HG03025 (cell line): ENCODE data around the gene ADAMTSL1.

Experiments
- ATAC-seq: cut with Tn5 transposase; IDR thresholded peaks from one replicate; pipeline ENCODE4 v1.9.1; 2021; ENCODE audit warnings: mild to moderate bottlenecking, moderate library complexity; ENCODE audit not compliant: unreplicated experiment, low FRiP score

The ADAMTSL1 gene

GRCh38 chr9:18718932-18719331, 245.0 kb downstream of the ADAMTSL1 start:
- ATAC-seq, result no peak

- ATAC-seq, result no peak
Observed at GRCh38 chr9:18720691-18721090, 246.7 kb downstream of the ADAMTSL1 start.

GRCh38 chr9:18721267-18721994, 247.5 kb downstream of the ADAMTSL1 start:
- ATAC-seq, result no peak

DNA sequence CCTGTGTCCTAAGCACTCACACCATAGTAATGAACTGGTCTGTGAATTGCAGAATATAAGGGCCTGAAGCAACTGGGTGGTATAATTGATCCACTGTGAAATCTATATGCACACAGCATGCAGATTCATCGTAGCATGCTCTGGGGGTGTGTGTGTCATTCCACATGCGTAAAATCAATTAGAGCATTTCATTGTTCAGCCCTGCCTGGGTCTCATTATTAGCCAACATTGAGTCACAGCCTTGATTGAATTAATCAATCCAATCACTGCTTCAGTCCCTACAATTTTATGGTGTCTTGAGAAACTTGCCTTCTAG, 248.0 kb downstream of the ADAMTSL1 start:
- ATAC-seq, result no peak

DNA sequence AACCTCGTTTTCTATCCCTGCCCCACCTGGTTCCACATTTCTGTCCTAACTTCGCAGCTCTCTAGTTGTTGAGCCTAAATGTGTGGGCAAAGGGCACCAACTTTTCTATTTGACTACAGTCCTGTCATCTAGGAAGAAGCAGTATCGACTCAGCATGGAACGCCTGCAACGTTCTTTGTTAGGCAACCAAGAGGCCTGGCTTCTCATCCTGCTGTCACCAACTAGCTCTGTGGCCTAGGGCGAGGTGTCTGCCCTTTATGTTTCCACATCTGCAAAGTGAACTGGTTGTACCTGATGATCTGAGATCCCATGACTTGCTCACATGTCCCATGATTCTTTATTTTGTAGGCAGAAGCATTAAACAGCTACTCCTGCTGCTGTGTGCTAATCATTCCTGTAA, 248.9 kb downstream of the ADAMTSL1 start:
- ATAC-seq, result no peak

DNA sequence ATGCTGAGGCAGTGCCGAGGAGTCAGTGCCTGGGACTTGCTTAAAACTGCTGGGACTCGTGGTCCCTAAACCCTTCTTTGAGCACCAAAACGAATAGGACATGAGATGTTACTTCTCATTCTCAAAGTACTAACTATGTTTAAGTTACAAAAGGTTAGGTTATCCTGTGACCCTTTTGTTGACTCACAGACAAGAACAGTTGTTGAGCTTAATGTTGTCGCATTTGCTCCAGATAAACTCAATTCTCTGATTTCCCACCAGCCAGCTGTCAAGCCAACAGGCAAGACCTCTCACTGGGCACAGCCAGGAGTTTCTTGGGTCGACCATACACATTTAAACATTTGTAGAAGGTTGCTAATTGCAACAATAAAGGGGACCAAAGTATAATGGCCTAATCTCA, 249.4 kb downstream of the ADAMTSL1 start:
- ATAC-seq, result no peak

DNA sequence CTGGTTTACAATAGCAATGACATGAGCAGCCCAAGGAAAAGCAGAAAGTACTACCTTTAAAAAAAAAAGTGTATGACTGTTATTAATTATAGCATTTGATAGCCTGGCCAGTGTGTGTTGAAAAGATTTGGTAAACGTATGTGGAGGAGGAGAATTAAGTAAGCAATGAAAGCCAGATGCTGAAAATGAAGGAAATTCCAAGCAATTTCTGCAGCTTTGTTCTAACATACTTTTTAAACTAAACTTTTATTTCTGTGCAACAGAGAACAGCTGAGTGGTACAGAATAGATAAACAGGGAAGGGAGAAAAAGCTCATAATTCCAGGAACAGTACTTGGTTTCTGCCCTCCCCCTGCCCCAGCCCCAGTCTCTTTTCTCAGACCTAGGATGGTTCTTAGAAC, 252.6 kb downstream of the ADAMTSL1 start:
- no peak for ATAC-seq

DNA sequence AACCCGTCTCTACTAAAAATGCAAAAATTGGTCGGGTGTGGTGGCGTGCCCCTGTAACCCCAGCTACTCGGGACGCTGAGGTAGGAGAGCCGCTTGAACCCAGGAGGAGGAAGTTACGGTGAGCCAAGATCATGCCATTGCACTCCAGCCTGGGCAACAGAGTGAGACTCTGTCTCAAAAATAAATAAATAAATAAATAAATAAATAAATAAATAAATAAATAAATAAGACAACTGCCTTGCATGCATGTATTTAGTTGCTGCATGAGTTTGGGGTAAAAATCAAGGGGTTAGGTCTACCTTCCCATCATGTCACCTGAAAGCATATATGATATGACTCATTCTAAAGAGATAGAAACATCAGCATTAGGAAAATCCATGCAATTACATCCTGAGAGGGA, 254.0 kb downstream of the ADAMTSL1 start:
- ATAC-seq, result no peak

DNA sequence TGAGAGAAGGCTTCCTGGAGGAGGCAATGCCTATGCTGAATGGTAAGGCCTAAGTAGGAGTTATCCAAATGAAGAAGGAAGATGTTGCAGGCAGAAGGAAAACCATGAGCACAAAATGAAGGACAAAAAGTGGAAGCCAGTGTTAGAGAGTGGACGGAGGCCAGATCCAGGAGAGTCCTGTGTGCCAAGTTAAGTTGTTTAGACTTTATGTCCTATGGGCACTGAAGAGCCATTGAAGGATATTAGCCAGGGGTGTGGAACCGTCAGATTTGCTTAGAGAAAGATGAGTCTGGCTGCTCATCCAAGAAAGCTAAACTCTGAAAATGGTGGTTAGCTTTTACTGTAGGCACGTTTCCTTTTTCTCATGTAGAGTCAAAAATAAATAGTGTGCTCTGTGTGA, 254.7 kb downstream of the ADAMTSL1 start:
- ATAC-seq, result no peak

GRCh38 chr9:18730241-18730640, 256.3 kb downstream of the ADAMTSL1 start:
- no peak for ATAC-seq

DNA sequence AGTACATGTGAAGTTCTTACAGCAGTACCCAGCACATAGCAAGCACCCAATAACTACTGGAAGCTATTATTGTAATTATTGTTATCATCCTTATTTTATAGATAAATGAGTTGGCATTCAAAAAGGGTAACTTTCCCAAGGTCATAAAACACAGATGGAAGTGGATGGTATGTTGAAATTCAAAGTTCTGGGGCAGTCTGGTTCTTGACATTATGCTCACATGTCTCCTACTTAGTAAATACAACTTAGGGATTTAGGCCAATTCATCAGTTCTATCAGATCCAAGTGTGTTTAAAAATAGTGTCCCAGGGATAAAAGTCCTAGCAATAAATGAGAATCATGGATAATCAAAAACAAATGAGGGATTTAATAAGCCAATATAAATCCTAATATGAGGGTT, 265.2 kb downstream of the ADAMTSL1 start:
- ATAC-seq, result no peak

- ATAC-seq, result no peak
Observed at GRCh38 chr9:18739641-18740318, 265.8 kb downstream of the ADAMTSL1 start.

- ATAC-seq, result no peak
Observed at GRCh38 chr9:18741359-18741758, 267.4 kb downstream of the ADAMTSL1 start.

DNA sequence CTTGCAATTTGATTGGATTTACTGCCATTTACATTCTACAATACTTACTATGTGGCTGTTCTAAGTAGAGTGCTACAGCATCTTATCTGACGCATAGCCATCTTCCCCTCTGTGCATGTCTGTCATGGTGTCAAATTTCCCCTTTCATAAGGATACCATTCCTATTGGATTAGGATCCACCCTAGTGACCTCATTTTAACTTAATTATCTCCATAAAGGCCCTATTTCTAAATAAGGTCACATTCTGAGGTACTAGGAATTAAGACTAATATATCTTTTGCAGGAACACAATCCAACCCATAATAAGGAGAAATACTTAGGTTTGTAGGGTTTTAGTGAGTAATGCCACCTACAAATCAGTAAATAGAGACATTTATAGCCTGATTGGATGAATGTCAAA, 268.0 kb downstream of the ADAMTSL1 start:
- ATAC-seq, result no peak

- ATAC-seq, result no peak
Observed at GRCh38 chr9:18743421-18743820, 269.5 kb downstream of the ADAMTSL1 start.

DNA sequence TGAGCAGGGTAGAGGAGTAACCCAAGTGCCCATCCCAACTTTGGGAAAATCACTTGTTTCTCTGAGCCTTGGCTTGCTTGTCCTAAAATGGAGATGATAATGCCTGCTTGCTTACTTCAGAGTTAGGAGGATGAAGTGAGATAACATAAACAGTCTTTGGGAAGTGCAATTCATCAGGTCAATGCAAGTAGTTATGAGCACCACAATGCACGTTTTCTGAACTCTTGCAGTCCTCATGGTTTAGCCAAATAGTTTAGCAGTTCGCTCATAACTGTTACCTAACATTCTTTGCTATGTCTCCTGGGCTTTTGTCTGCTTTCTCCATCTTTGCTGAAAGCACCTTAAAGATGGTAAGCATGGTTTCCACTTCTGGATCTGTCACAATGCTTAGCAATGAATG, 270.0 kb downstream of the ADAMTSL1 start:
- ATAC-seq, result no peak

GRCh38 chr9:18745710-18746109, 271.8 kb downstream of the ADAMTSL1 start:
- ATAC-seq, result no peak

- ATAC-seq, result no peak
Observed at GRCh38 chr9:18746631-18747030, 272.7 kb downstream of the ADAMTSL1 start.

- no peak for ATAC-seq
Observed at GRCh38 chr9:18747595-18747994, 273.6 kb downstream of the ADAMTSL1 start.

- no peak for ATAC-seq
Observed at GRCh38 chr9:18748251-18748701, 274.3 kb downstream of the ADAMTSL1 start.

DNA sequence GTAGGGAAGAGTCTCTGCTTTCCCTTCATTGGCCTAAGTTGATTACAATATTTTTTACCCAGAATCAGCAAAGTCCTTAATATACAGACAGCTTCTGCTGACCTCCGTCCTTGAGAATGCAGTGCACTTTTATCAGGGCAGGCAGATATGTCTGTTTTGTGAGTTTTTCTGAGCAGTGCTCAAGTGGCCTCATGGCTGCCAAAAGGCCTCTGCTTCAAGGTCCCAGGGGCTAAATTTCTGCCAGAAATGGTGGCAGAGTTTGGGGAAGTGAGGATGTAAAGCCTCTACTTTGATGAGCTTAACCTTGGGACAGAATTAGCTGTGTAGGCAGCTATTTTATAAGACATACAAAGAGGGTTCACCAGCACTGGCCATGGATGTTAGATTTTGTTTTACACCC, 275.8 kb downstream of the ADAMTSL1 start:
- no peak for ATAC-seq

DNA sequence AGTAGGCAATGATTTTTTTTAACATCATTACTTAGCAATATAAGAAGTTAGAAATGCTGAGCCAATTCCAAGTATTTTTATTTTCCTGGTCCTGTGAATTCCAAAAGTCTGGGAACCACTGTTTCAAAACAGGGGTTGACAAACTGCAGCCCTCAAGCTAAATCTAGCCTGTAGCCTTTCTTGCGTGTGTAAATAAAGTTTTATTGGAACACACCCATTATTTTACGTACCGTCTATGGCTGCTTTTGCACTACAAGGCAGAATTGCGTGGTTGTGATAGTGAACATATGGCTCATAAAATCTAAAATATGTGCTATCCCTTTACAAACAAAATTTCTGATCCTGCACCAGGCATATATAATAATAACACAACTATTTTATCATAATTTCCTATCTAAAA, 280.0 kb downstream of the ADAMTSL1 start:
- ATAC-seq, result no peak
